ENCODE results near the gene EFS.

EFS gene

GRCh38 chr14:23378612-23379220 is 13.7 kb upstream of the EFS start:
- DNase-seq (ENCODE audit: low spot score), result no peak

GRCh38 chr14:23377573-23378563 is 12.9 kb upstream of the EFS start:
- no peak for DNase-seq (ENCODE audit: low spot score)

GRCh38 chr14:23377198-23377550 is 12.2 kb upstream of the EFS start:
- DNase-seq (ENCODE audit: low spot score), result no peak

GRCh38 chr14:23376482-23377197 is 11.7 kb upstream of the EFS start, which contains the start of gene CMTM5:
CMTM5 (plus strand) TSS chr14:23377046; CDS start chr14:23377252, 206 bp downstream.
- DNase-seq (ENCODE audit: low spot score), result no peak

GRCh38 chr14:23375527-23376251 is 10.7 kb upstream of the EFS start:
- no peak for DNase-seq (ENCODE audit: low spot score)

- no peak for DNase-seq (ENCODE audit: low spot score)
These were observed 8.1 kb upstream of the EFS start for GRCh38 chr14:23373041-23373440.

- no peak for DNase-seq (ENCODE audit: low spot score)
These were observed 7.5 kb upstream of the EFS start, which contains the start of gene IL25 for GRCh38 chr14:23372509-23372908. IL25 (plus strand) TSS chr14:23372809.

GRCh38 chr14:23371865-23372264 is 6.9 kb upstream of the EFS start:
- no peak for DNase-seq (ENCODE audit: low spot score)

GRCh38 chr14:23370221-23370620 is 5.2 kb upstream of the EFS start:
- no peak for DNase-seq (ENCODE audit: low spot score)

GRCh38 chr14:23366426-23366921 is 1.5 kb upstream of the EFS start:
- DNase-seq (ENCODE audit: low spot score), result no peak

GRCh38 chr14:23365732-23366425 is 907 bp upstream of the EFS start:
- no peak for DNase-seq (ENCODE audit: low spot score)

GRCh38 chr14:23364164-23365035 is 572 bp downstream of the EFS start:
- DNase-seq (ENCODE audit: low spot score), result no peak

GRCh38 chr14:23362200-23362599 is 2.8 kb downstream of the EFS start:
- no peak for DNase-seq (ENCODE audit: low spot score)

- DNase-seq (ENCODE audit: low spot score), result no peak
These were observed 3.2 kb downstream of the EFS start for GRCh38 chr14:23361763-23362162.

GRCh38 chr14:23361320-23361719 is 3.7 kb downstream of the EFS start:
- DNase-seq (ENCODE audit: low spot score), result no peak

- DNase-seq (ENCODE audit: low spot score), result no peak
These were observed 4.5 kb downstream of the EFS start for GRCh38 chr14:23360496-23360895.

- DNase-seq (ENCODE audit: low spot score), result no peak
These were observed 5.1 kb downstream of the EFS start for GRCh38 chr14:23359722-23360447.

- no peak for DNase-seq (ENCODE audit: low spot score)
These were observed 5.8 kb downstream of the EFS start for GRCh38 chr14:23359167-23359626.

GRCh38 chr14:23358553-23359166 is 6.3 kb downstream of the EFS start:
- DNase-seq (ENCODE audit: low spot score), result no peak
